H9 (cell line): Measurements from ENCODE around the gene TBC1D24. TPM values are rescaled to one million over a fixed set of nuclear protein-coding genes. Genes with fewer than 3 reads are reported as not detected.
"Not testable (repeated sequence)": the region's sequence is repeated elsewhere in the genome, so short reads cannot be mapped to it uniquely, and the experiment has no call there.

Experiments
- DNase-seq: peaks from one replicate; pipeline ENCODE4 v3.0.0-alpha.2; 2017
- H2AFZ ChIP-seq: one replicate; pipeline ENCODE4 v1.6.1; 2013; ENCODE audit warnings: mild to moderate bottlenecking, low read length, control low read depth, moderate library complexity
- H2AK5ac ChIP-seq: 2 replicates; pipeline ENCODE4 v1.6.1; 2013; ENCODE audit warnings: low read length, control low read depth, mixed read lengths; ENCODE audit not compliant: insufficient read length
- H2BK120ac ChIP-seq: one replicate; pipeline ENCODE4 v1.6.1; 2013; ENCODE audit warnings: low read depth, mild to moderate bottlenecking, low read length, control low read depth, inconsistent platforms; ENCODE audit not compliant: poor library complexity, severe bottlenecking
- H2BK12ac ChIP-seq: 2 replicates; pipeline ENCODE4 v1.6.1; 2013; ENCODE audit warnings: low read length, control low read depth, mixed read lengths, low read depth; ENCODE audit not compliant: insufficient read length
- H2BK15ac ChIP-seq: 2 replicates; pipeline ENCODE4 v1.6.1; 2013; ENCODE audit warnings: low read depth, low read length, control low read depth
- H2BK20ac ChIP-seq: one replicate; pipeline ENCODE4 v1.6.1; 2013; ENCODE audit warnings: low read depth, mild to moderate bottlenecking, low read length, control low read depth, inconsistent platforms; ENCODE audit not compliant: poor library complexity, severe bottlenecking
- H2BK5ac ChIP-seq: 2 replicates; pipeline ENCODE4 v1.6.1; 2013; ENCODE audit warnings: low read length, control low read depth, mixed read lengths; ENCODE audit not compliant: insufficient read length
- H3K14ac ChIP-seq: 2 replicates; pipeline ENCODE4 v1.6.1; 2013; ENCODE audit warnings: low read length, control low read depth; ENCODE audit not compliant: insufficient read depth
- H3K18ac ChIP-seq: 2 replicates; pipeline ENCODE4 v1.6.1; 2013; ENCODE audit warnings: low read depth, mild to moderate bottlenecking, mixed read lengths, low read length, control low read depth; ENCODE audit not compliant: insufficient read length
- H3K23ac ChIP-seq: 2 replicates; pipeline ENCODE4 v1.6.1; 2013; ENCODE audit warnings: low read length, control low read depth, mixed read lengths, low read depth; ENCODE audit not compliant: insufficient read length
- H3K23me2 ChIP-seq: 2 replicates; pipeline ENCODE4 v1.6.1; 2013; ENCODE audit warnings: low read depth, mild to moderate bottlenecking, mixed read lengths, low read length, control low read depth; ENCODE audit not compliant: insufficient read length, poor library complexity, severe bottlenecking
- H3K27ac ChIP-seq: 2 replicates; pipeline ENCODE4 v1.5.1; 2013; ENCODE audit warnings: low read length, control low read depth, mixed read lengths, low read depth; ENCODE audit not compliant: insufficient read length
- H3K27me3 ChIP-seq: 2 replicates; pipeline ENCODE4 v1.6.1; 2013; ENCODE audit warnings: low read length, control low read depth, inconsistent platforms; ENCODE audit not compliant: insufficient read depth
- H3K4ac ChIP-seq: 2 replicates; pipeline ENCODE4 v1.6.1; 2013; ENCODE audit warnings: low read depth, mild to moderate bottlenecking, control low read depth, inconsistent platforms, low read length, moderate library complexity
- H3K4me1 ChIP-seq: 2 replicates; pipeline ENCODE4 v1.6.1; 2013; ENCODE audit warnings: low read length, control low read depth, inconsistent platforms; ENCODE audit not compliant: insufficient read depth
- H3K4me2 ChIP-seq: 2 replicates; pipeline ENCODE4 v1.6.1; 2013; ENCODE audit warnings: low read length, control low read depth, mixed read lengths; ENCODE audit not compliant: insufficient read length, insufficient read depth
- H3K56ac ChIP-seq: 2 replicates; pipeline ENCODE4 v1.6.1; 2013; ENCODE audit warnings: low read depth, mild to moderate bottlenecking, mixed read lengths, low read length, control low read depth; ENCODE audit not compliant: insufficient read length
- H3K79me1 ChIP-seq: 2 replicates; pipeline ENCODE4 v1.6.1; 2013; ENCODE audit warnings: low read depth, mild to moderate bottlenecking, moderate library complexity, low read length, control low read depth, inconsistent platforms; ENCODE audit not compliant: insufficient read depth, poor library complexity, severe bottlenecking
- H3K79me2 ChIP-seq: 2 replicates; pipeline ENCODE4 v1.6.1; 2013; ENCODE audit warnings: low read length, control low read depth, inconsistent platforms; ENCODE audit not compliant: insufficient read depth
- H3K9ac ChIP-seq: 2 replicates; pipeline ENCODE4 v1.6.1; 2013; ENCODE audit warnings: low read length, control low read depth, mixed read lengths; ENCODE audit not compliant: insufficient read length; ENCODE audit errors: extremely low read depth
- H3K9me3 ChIP-seq: one replicate; pipeline ENCODE4 v1.6.1; 2013; ENCODE audit warnings: low read depth, low read length, inconsistent platforms; ENCODE audit not compliant: control insufficient read depth
- H3T11ph ChIP-seq: one replicate; pipeline ENCODE4 v1.6.1; 2013; ENCODE audit warnings: mild to moderate bottlenecking, low read length, control low read depth, inconsistent platforms
- H4K20me1 ChIP-seq: one replicate; pipeline ENCODE4 v1.6.1; 2013; ENCODE audit not compliant: control insufficient read depth, insufficient read length, insufficient read depth
- H4K5ac ChIP-seq: 2 replicates; pipeline ENCODE4 v1.6.1; 2013; ENCODE audit warnings: low read depth, mild to moderate bottlenecking, mixed read lengths, low read length, control low read depth; ENCODE audit not compliant: insufficient read length
- H4K8ac ChIP-seq: replicated peaks from 2 replicates; pipeline ENCODE4 v1.6.1; 2013; ENCODE audit warnings: low read length, control low read depth, mixed read lengths, low read depth; ENCODE audit not compliant: insufficient read length
- H4K91ac ChIP-seq: 2 replicates; pipeline ENCODE4 v1.6.1; 2013; ENCODE audit warnings: low read depth, mild to moderate bottlenecking, moderate library complexity, mixed read lengths, low read length, control low read depth; ENCODE audit not compliant: insufficient read length
- H3K27ac Mint-ChIP-seq, 3 experiments: 2 replicates in 2 of 3; 3 replicates in 1 of 3; pipeline ENCODE4 v1.8.0; 2020 to 2021; ENCODE audit warnings: mixed read lengths in 3 of 3, mild to moderate bottlenecking in 1 of 3, moderate library complexity in 1 of 3
- H3K27me3 Mint-ChIP-seq: 2 replicates; pipeline ENCODE4 v1.8.0; 2021; ENCODE audit warnings: low read depth, mild to moderate bottlenecking, moderate library complexity, mixed read lengths
- H3K36me3 Mint-ChIP-seq, 3 experiments: 2 replicates in 2 of 3; 3 replicates in 1 of 3; pipeline ENCODE4 v1.8.0; 2020 to 2021; ENCODE audit warnings: low read depth in 3 of 3, mixed read lengths in 3 of 3; ENCODE audit not compliant: insufficient read depth in 1 of 3
- H3K4me1 Mint-ChIP-seq, 2 experiments: 2 replicates each; pipeline ENCODE4 v1.8.0; 2020; ENCODE audit warnings: mixed read lengths in 2 of 2
- H3K4me3 Mint-ChIP-seq, 2 experiments: 2 replicates in 1 of 2; 3 replicates in 1 of 2; pipeline ENCODE4 v1.8.0; 2020 to 2021; ENCODE audit warnings: mild to moderate bottlenecking in 2 of 2, mixed read lengths in 2 of 2, moderate library complexity in 1 of 2
- H3K9me3 Mint-ChIP-seq, 2 experiments: 2 replicates in 1 of 2; 3 replicates in 1 of 2; pipeline ENCODE4 v1.8.0; 2020; ENCODE audit warnings: mild to moderate bottlenecking in 2 of 2, mixed read lengths in 2 of 2, moderate library complexity in 1 of 2
- CTCF ChIP-seq: fragments of 200-600 bp; sonication (generic); conservative IDR thresholded peaks from 3 replicates; pipeline ENCODE4 v1.8.0; 2021; ENCODE audit warnings: antibody characterized with exemption, mild to moderate bottlenecking
- WGBS: extraction: QIAGEN DNeasy Blood & Tissue Kit; methylation state at CpG from one replicate; pipeline ENCODE4 v1.1.7; 2013; ENCODE audit warnings: missing lambda C conversion rate, low lambda C conversion rate, mixed read lengths; ENCODE audit not compliant: insufficient read length; ENCODE audit errors: extremely low coverage; 5-methylcytosine and 5-hydroxymethylcytosine counted together
- total RNA-seq: library from RNA; stranded (reverse); gene quantifications from 2 replicates; pipeline ENCODE4 v1.2.1, GENCODE V29; 2021

Gene TBC1D24
- total RNA-seq, 1 experiment from 2014 or later = 19.0 TPM

GRCh38 chr16:2539845-2540458 is 65.0 kb downstream of the TBC1D24 start:
- WGBS = no CpG with 5 or more reads among the region's 14 CpGs
- peaks cover 7 to 11% of the 10 kb centered on the region in 2 experiments for H3K4me1 Mint-ChIP-seq
- H2BK20ac ChIP-seq = not testable (repeated sequence)

GRCh38 chr16:2540912-2541311 is 66.0 kb downstream of the TBC1D24 start:
- not testable (repeated sequence) for H3K27me3 ChIP-seq, H3T11ph ChIP-seq, H2BK12ac ChIP-seq, H3K9me3 ChIP-seq, H3K9me3 Mint-ChIP-seq, H2BK120ac ChIP-seq, H3K27ac Mint-ChIP-seq, H3K18ac ChIP-seq, H3K14ac ChIP-seq, H3K23ac ChIP-seq, H3K56ac ChIP-seq, H3K9ac ChIP-seq, H3K36me3 Mint-ChIP-seq, H2BK20ac ChIP-seq, H3K27me3 Mint-ChIP-seq, H3K4ac ChIP-seq, H4K20me1 ChIP-seq, H2BK5ac ChIP-seq, H3K79me2 ChIP-seq, H2BK15ac ChIP-seq, H2AFZ ChIP-seq, H3K4me2 ChIP-seq, H4K5ac ChIP-seq, H2AK5ac ChIP-seq, H4K91ac ChIP-seq, H3K27ac ChIP-seq, H3K4me3 Mint-ChIP-seq, H3K23me2 ChIP-seq, H4K8ac ChIP-seq, DNase-seq, H3K4me1 ChIP-seq
- peaks cover 10% of the 10 kb centered on the region for H3K79me1 ChIP-seq
- H3K4me1 Mint-ChIP-seq = peaks cover 7 to 11% of the 10 kb centered on the region in 2 experiments
- WGBS = no CpG with 5 or more reads among the region's 4 CpGs

More at GRCh38 chr16:2539845-2540458, 65.0 kb downstream of the TBC1D24 start:
- not testable (repeated sequence) for H3K27ac ChIP-seq, H2AFZ ChIP-seq, H3K79me2 ChIP-seq, H3K27me3 Mint-ChIP-seq, H4K5ac ChIP-seq, H4K20me1 ChIP-seq, H3K9me3 ChIP-seq, H3K14ac ChIP-seq, H3K4me1 ChIP-seq, H4K8ac ChIP-seq, H4K91ac ChIP-seq, H3K9me3 Mint-ChIP-seq, H3K9ac ChIP-seq, H2BK15ac ChIP-seq, H2BK5ac ChIP-seq, H3K23ac ChIP-seq, H3K36me3 Mint-ChIP-seq, H2BK12ac ChIP-seq, H3K4ac ChIP-seq, H3K56ac ChIP-seq, H3K79me1 ChIP-seq, H2AK5ac ChIP-seq, H3K27ac Mint-ChIP-seq, H3K18ac ChIP-seq, H3T11ph ChIP-seq, H3K23me2 ChIP-seq, H3K27me3 ChIP-seq, H3K4me2 ChIP-seq, H2BK120ac ChIP-seq
- H3K4me3 Mint-ChIP-seq = peak overlapping the region; percentile 68 to 79; a peak in 2 of 5 replicates
- peak; percentile 71 for TF ChIP-seq CTCF
- peak; percentile 54 for DNase-seq
